RWPE1 (cell line): ENCODE data around the gene TOPBP1.
"Not testable (repeated sequence)": the region's sequence is repeated elsewhere in the genome, so short reads cannot be mapped to it uniquely, and the experiment has no call there.

Source experiments
- CTCF ChIA-PET: fragments of 350-600 bp; sonication (Branson Sonifier 250); formaldehyde crosslinking; extraction: SDS; loops from one replicate; lab custom pipeline; 2021; lab: Yijun Ruan, JAX
- POLR2A ChIA-PET: fragments of 400-600 bp; formaldehyde crosslinking; extraction: SDS; loops from one replicate; lab custom pipeline; 2020; ENCODE audit warnings: antibody characterized with exemption; ENCODE audit not compliant: low non-redundant PET; lab: Yijun Ruan, JAX
- DNase-seq: peaks from one replicate; pipeline ENCODE4 v3.0.0; 2012; ENCODE audit warnings: low spot score
- H3K27ac ChIP-seq: fragments of 450-650 bp; 2 replicates; pipeline ENCODE4 v1.5.1; 2017
- CTCF ChIP-seq: fragments of 450-650 bp; conservative IDR thresholded peaks from 2 replicates; pipeline ENCODE4 v1.5.1; 2017; ENCODE audit warnings: low read depth, mild to moderate bottlenecking

The TOPBP1 gene

DNA sequence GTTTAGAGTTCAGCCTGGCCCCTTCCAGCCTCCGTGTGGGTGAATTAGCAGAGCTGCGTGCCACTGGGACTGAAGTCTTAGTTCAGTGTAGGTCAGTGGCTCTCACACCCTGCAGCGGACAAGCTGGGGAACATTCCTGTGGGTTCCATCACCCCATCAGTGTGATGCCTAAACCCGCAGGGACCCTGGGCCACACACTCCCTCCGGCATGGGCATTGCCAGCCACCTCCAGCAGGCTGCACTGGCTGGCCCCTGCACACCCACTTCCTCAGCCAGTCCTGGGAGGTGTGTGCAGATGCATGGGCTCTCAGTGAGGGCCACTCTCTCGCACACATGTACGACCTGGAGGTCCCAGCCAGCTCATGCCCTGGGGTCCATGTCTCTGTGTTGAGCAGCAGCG lies 32.1 kb upstream of the TOPBP1 start:
- CTCF ChIA-PET = interaction anchor here (0.6 to 0.7 kb wide), 2 partner anchors 64 to 251 kb away, joined by 3 read pairs; no protein-coding TSS in a partner anchor
- POLR2A ChIA-PET = no interaction called here
- H3K27ac ChIP-seq = no peak overlapping the region
- DNase-seq = no peak
- TF ChIP-seq CTCF = no peak

- CTCF ChIA-PET = no interaction called here
These were observed 31.0 kb upstream of the TOPBP1 start for GRCh38 chr3:133692759-133693158.

GRCh38 chr3:133691273-133692107 lies 29.7 kb upstream of the TOPBP1 start:
- ChIA-PET CTCF (no interaction called here), POLR2A (no interaction called here)
- no peak for TF ChIP-seq CTCF
- no peak overlapping the region for H3K27ac ChIP-seq
- DNase-seq = no peak

More at GRCh38 chr3:133692759-133693158, 31.0 kb upstream of the TOPBP1 start:
- POLR2A ChIA-PET = no interaction called here
- no peak for TF ChIP-seq CTCF
- no peak for DNase-seq
- H3K27ac ChIP-seq = no peak overlapping the region

- H3K27ac ChIP-seq, DNase-seq, CTCF ChIA-PET, POLR2A ChIA-PET: not testable (repeated sequence)
These were observed 16.3 kb upstream of the TOPBP1 start for GRCh38 chr3:133677993-133678392.

DNA sequence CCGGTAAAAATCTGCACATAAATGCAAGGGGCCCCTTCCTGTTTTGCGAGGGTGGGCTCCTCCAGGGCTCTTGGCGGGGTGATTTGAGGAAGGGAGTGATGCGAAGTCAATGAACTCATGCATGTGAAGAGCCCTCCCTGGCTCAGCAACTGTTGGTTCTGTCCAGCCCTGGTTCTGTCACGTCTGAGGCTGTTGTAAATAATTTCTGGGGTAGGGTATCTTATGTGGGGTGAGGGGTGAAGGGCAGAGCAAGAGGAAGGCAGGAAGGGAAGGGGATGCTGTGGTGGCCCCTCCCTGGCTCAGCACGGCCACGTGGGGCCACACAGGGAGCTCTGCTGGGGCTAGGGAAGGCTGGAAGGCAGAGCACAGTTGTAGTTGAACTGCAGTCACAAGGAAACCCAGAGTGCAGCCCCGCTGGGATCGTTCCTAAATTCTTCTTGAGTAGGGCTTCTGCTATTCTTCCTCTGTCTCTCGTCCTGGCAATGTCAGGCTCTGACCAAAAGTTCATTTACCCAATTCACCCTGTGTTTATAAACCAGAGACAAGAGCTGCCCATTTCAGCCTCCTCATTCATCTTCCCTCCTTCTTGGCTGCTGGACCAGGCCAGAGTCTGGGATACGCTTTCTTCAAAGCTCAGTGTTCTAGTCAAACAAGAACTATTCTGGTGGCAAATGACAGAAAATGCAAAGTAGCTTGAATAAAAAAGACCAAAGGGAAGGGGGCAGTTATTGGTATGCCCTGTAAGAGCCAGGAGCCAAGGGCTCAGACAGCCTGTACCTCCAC lies 14.8 kb upstream of the TOPBP1 start:
- POLR2A ChIA-PET = no interaction called here
- CTCF ChIA-PET = interaction anchor here (1.2 kb wide), 1 partner anchor 13 kb away, joined by 3 read pairs; no protein-coding TSS in a partner anchor
- no peak for TF ChIP-seq CTCF
- DNase-seq = no peak
- no peak overlapping the region for H3K27ac ChIP-seq

GRCh38 chr3:133675631-133676335 lies 14.0 kb upstream of the TOPBP1 start:
- DNase-seq = no peak
- H3K27ac ChIP-seq = no peak overlapping the region
- ChIA-PET CTCF (interaction anchor here (1.2 kb wide), 1 partner anchor 12 kb away, joined by 3 read pairs; no protein-coding TSS in a partner anchor), POLR2A (no interaction called here)
- TF ChIP-seq CTCF = no peak
